GM12878 (cell line): Measurements from ENCODE around the gene ZNF407. TPM values are rescaled to one million over a fixed set of nuclear protein-coding genes. Genes with fewer than 3 reads are reported as not detected.
A peak's percentile ranks its signal among the peaks of the same experiment; 100 is the strongest.

ENCODE experiments used
- ATAC-seq: fragments of 200-7000 bp; cut with Tn5 transposase; 3 replicates; pipeline ENCODE4 v1.9.1; 2020; ENCODE audit warnings: mild to moderate bottlenecking, moderate library complexity
- BruUV-seq: library from RNA; stranded (reverse); fragments of 400-500 nt; replicated peaks from 2 replicates; lab custom pipeline; 2021; lab: Mats Ljungman, UMichigan
- CTCF ChIA-PET: fragments of 300-600 bp; sonication (Branson Sonifier 250); formaldehyde crosslinking; extraction: SDS; loops from one replicate; lab custom pipeline; 2021; ENCODE audit warnings: inconsistent platforms; lab: Yijun Ruan, JAX
- POLR2A ChIA-PET: fragments of 350-600 bp; formaldehyde crosslinking; extraction: SDS; loops from one replicate; lab custom pipeline; 2021; ENCODE audit warnings: inconsistent platforms; lab: Charles Lee
- RAD21 ChIA-PET: fragments of 300-600 bp; sonication (Branson Sonifier 250); formaldehyde crosslinking; loops from one replicate; lab custom pipeline; 2023; ENCODE audit warnings: antibody characterized with exemption; ENCODE audit not compliant: unreplicated experiment; lab: Charles Lee
- SMC1A ChIA-PET: fragments of 300-600 bp; sonication (Branson Sonifier 250); formaldehyde crosslinking; loops from one replicate; lab custom pipeline; 2023; ENCODE audit not compliant: unreplicated experiment, uncharacterized antibody; lab: Charles Lee
- DNase-seq: peaks from one replicate; pipeline ENCODE4 v3.0.0-alpha.2; 2011; ENCODE audit warnings: low read depth, low spot score
- FAIRE-seq: peaks from 3 replicates; lab custom pipeline; 2011; peaks lifted over from hg19 to GRCh38; lab: Jason Lieb, UNC
- H2AFZ ChIP-seq: 2 replicates; pipeline ENCODE4 v1.6.0; 2011; ENCODE audit warnings: low read depth, low read length, control low read depth; ENCODE audit not compliant: control insufficient read depth
- H3K27ac ChIP-seq: 2 replicates; pipeline ENCODE4 v1.5.1; 2011; ENCODE audit warnings: control low read depth; ENCODE audit not compliant: control insufficient read depth, insufficient read depth
- H3K27me3 ChIP-seq, 2 experiments: replicated peaks in 1 of 2; 2 replicates each; pipeline versions ENCODE4 v1.6.0 to v1.6.1; 2011; ENCODE audit warnings: low read length in 1 of 2; ENCODE audit not compliant: control insufficient read depth in 2 of 2, insufficient read depth in 2 of 2
- H3K36me3 ChIP-seq, 2 experiments: 2 replicates each; pipeline ENCODE4 v1.5.1; 2011; ENCODE audit warnings: low read length in 1 of 2; ENCODE audit not compliant: control insufficient read depth in 2 of 2, insufficient read depth in 2 of 2
- H3K4me1 ChIP-seq: 2 replicates; pipeline ENCODE4 v1.6.1; 2011; ENCODE audit warnings: mild to moderate bottlenecking, low read length, moderate library complexity, mixed read lengths; ENCODE audit not compliant: control insufficient read depth, insufficient read depth
- H3K4me2 ChIP-seq: 2 replicates; pipeline ENCODE4 v1.6.0; 2011; ENCODE audit warnings: control low read depth; ENCODE audit not compliant: control insufficient read depth, insufficient read depth
- H3K4me3 ChIP-seq: fragments of 200-600 bp; sonication (generic); 2 replicates; pipeline ENCODE4 v1.5.1; 2016
- H3K79me2 ChIP-seq: 2 replicates; pipeline ENCODE4 v1.6.0; 2011; ENCODE audit warnings: low read length; ENCODE audit not compliant: control insufficient read depth, insufficient read depth
- H3K9ac ChIP-seq: 2 replicates; pipeline ENCODE4 v1.8.0; 2011; ENCODE audit warnings: low read length, control low read depth, mixed read lengths; ENCODE audit not compliant: control insufficient read depth, insufficient read depth
- H3K9me3 ChIP-seq: replicated peaks from 3 replicates; pipeline ENCODE4 v1.5.1; 2011; ENCODE audit warnings: mild to moderate bottlenecking, low read length; ENCODE audit not compliant: control insufficient read depth, insufficient read depth
- H4K20me1 ChIP-seq: 2 replicates; pipeline ENCODE4 v1.6.0; 2011; ENCODE audit not compliant: control insufficient read depth, insufficient read depth
- CEBPB ChIP-seq, 2 experiments: fragments of 150-350 bp in 1 of 2; IDR thresholded peaks; 2 replicates each; pipeline ENCODE4 v1.6.1; 2012 to 2014; ENCODE audit warnings: low read depth in 2 of 2, low read length in 2 of 2, borderline replicate concordance in 1 of 2, inconsistent platforms in 1 of 2
- CEBPZ ChIP-seq: fragments of 150-350 bp; IDR thresholded peaks from 2 replicates; pipeline ENCODE4 v1.6.1; 2016; ENCODE audit warnings: low read depth, low read length
- CHD2 ChIP-seq: IDR thresholded peaks from 2 replicates; pipeline ENCODE4 v1.6.1; 2011; ENCODE audit warnings: low read depth, low read length, improper control_type of control experiment, borderline replicate concordance
- CHD4 ChIP-seq: fragments of 200-600 bp; sonication (generic); IDR thresholded peaks from 2 replicates; pipeline ENCODE4 v1.6.1; 2016; ENCODE audit warnings: mild to moderate bottlenecking
- ETV6 ChIP-seq, 2 experiments: fragments of 450-650 bp in 1 of 2; IDR thresholded peaks in 1 of 2; conservative IDR thresholded peaks in 1 of 2; 2 replicates each; pipeline ENCODE4 v1.6.1; 2014; ENCODE audit warnings: antibody characterized with exemption in 1 of 2, borderline replicate concordance in 1 of 2, low read depth in 1 of 2, mild to moderate bottlenecking in 1 of 2, moderate library complexity in 1 of 2
- GATAD2B ChIP-seq: fragments of 450-650 bp; conservative IDR thresholded peaks from 2 replicates; pipeline ENCODE4 v1.6.1; 2017; ENCODE audit warnings: low read depth, mild to moderate bottlenecking, moderate library complexity
- HDAC2 ChIP-seq: fragments of 200-600 bp; sonication (generic); IDR thresholded peaks from 2 replicates; pipeline ENCODE4 v1.6.1; 2017
- HDAC6 ChIP-seq: fragments of 200-600 bp; sonication (generic); IDR thresholded peaks from one replicate; pipeline ENCODE4 v1.8.0; 2017; ENCODE audit warnings: antibody characterized with exemption; ENCODE audit not compliant: unreplicated experiment
- IKZF2 ChIP-seq, 2 experiments: fragments of 450-650 bp; IDR thresholded peaks; 2 replicates each; pipeline ENCODE4 v1.6.1; 2017; ENCODE audit warnings: mild to moderate bottlenecking in 2 of 2, moderate library complexity in 2 of 2
- MEF2A ChIP-seq: IDR thresholded peaks from 2 replicates; pipeline ENCODE4 v1.6.1; 2011; ENCODE audit warnings: low read depth, mild to moderate bottlenecking, low read length, moderate library complexity; ENCODE audit not compliant: insufficient read depth
- PAX5 ChIP-seq: IDR thresholded peaks from 2 replicates; pipeline ENCODE4 v1.6.1; 2011; ENCODE audit warnings: low read depth, low read length, borderline replicate concordance
- PKNOX1 ChIP-seq: fragments of 450-650 bp; IDR thresholded peaks from 2 replicates; pipeline ENCODE4 v1.6.1; 2016; ENCODE audit warnings: mild to moderate bottlenecking
- RAD21 ChIP-seq: IDR thresholded peaks from 2 replicates; pipeline ENCODE4 v1.6.1; 2011; ENCODE audit warnings: mild to moderate bottlenecking, low read depth, low read length, moderate library complexity; ENCODE audit not compliant: insufficient read depth
- SMC3 ChIP-seq: IDR thresholded peaks from 2 replicates; pipeline ENCODE4 v1.6.1; 2011; ENCODE audit warnings: low read length, improper control_type of control experiment, borderline replicate concordance
- SP1 ChIP-seq: IDR thresholded peaks from one replicate; pipeline ENCODE4 v1.6.1; 2011; ENCODE audit warnings: low read depth, low read length
- USF1 ChIP-seq: IDR thresholded peaks from 2 replicates; pipeline ENCODE4 v1.6.1; 2011; ENCODE audit warnings: borderline replicate concordance, low read depth, mild to moderate bottlenecking, moderate library complexity, mixed read lengths, low read length; ENCODE audit not compliant: insufficient read depth; ENCODE audit errors: extremely low read length
- WGBS: methylation state at CpG from one replicate; pipeline ENCODE4 v1.1.6; 2016; ENCODE audit warnings: low lambda C conversion rate; ENCODE audit not compliant: insufficient replicate concordance, insufficient coverage; ENCODE audit errors: missing lambda C conversion rate; 5-methylcytosine and 5-hydroxymethylcytosine counted together
- in situ Hi-C: fragments of 300-500 bp; cut with MboI; formaldehyde crosslinking; loops from 9 replicates; pipeline ENCODE4 v1.14.3; 2018; ENCODE audit warnings: mixed read lengths
- intact Hi-C: fragments of 100-400 bp; cut with micrococcal nuclease; formaldehyde crosslinking; loops from one replicate; pipeline ENCODE4 v1.14.2; 2022; ENCODE audit not compliant: unreplicated experiment
- polyA plus RNA-seq, 11 experiments: library from polyadenylated mRNA; depleted of rRNA in 4 of 11; unstranded in 6 of 11; stranded (reverse) in 5 of 11; fragments of >200 nt; fragmentation: Nextera tagmentation in 4 of 11; fragmentation: Illumina TruSeq in 1 of 11; extraction: Ambion mirVana in 4 of 11; extraction: Trizol in 1 of 11; gene quantifications; 1 replicate in 1 of 11; 2 replicates in 10 of 11; pipeline versions ENCODE4 v1.2.1 to v1.2.3, GENCODE V29; 2011 to 2016; ENCODE audit warnings: inconsistent platforms in 2 of 11, missing spikeins in 2 of 11, low read depth in 1 of 11
- total RNA-seq, 4 experiments: library from RNA; depleted of rRNA in 3 of 4; stranded (reverse); fragments of >200 nt in 3 of 4; fragmentation: Illumina TruSeq in 1 of 4; extraction: Trizol in 1 of 4; gene quantifications; 2 replicates each; pipeline versions ENCODE4 v1.2.1 to v1.2.3, GENCODE V29; 2013 to 2021

ZNF407 gene
- total and polyA plus RNA-seq, 10 of the 15 experiments (the other 5 are each of a cell fraction or from before 2014, with no cell fraction given) = 0.69 to 11.6 (median 5.3) TPM

GRCh38 chr18:74652392-74652988 is 54.8 kb downstream of the ZNF407 start:
- FAIRE-seq = peak; percentile 71
- SMC1A ChIA-PET = interaction anchor here (0.7 to 3.5 kb wide), 19 partner anchors 9 to 1077 kb away, joined by 3 to 32 read pairs (median 4); partner anchors contain the start of gene TSHZ1
- peak; percentile 78 for TF ChIP-seq RAD21
- no peak for TF ChIP-seq SP1
- no peak for TF ChIP-seq CEBPB (IDR thresholded peaks at IDR 0.05; ENCODE audit: borderline replicate concordance in 1 of 2, low read depth in 2 of 2, low read length in 2 of 2)
- no peak for TF ChIP-seq IKZF2 (IDR thresholded peaks at IDR 0.05)
- TF ChIP-seq HDAC6 = no peak
- TF ChIP-seq SMC3 = peak; percentile 75; the same call in 1 of the 2 replicates
- no peak for TF ChIP-seq PAX5
- no peak for TF ChIP-seq GATAD2B
- TF ChIP-seq HDAC2 = no peak
- TF ChIP-seq PKNOX1 = no peak
- no peak for TF ChIP-seq USF1
- TF ChIP-seq MEF2A = no peak
- TF ChIP-seq CHD4 = no peak
- no peak for TF ChIP-seq CEBPZ
- no peak for TF ChIP-seq ETV6 (conservative IDR thresholded peaks at IDR 0.05 in 1 of 2, IDR thresholded peaks at IDR 0.05 in 1 of 2; ENCODE audit: borderline replicate concordance in 1 of 2, low read depth in 1 of 2)
- no peak for TF ChIP-seq CHD2

More at GRCh38 chr18:74652392-74652988, 54.8 kb downstream of the ZNF407 start:
- H3K36me3 ChIP-seq = no peaks in the 10 kb centered on the region
- H3K4me2 ChIP-seq = no peak overlapping the region
- RAD21 ChIA-PET = interaction anchor here (0.8 to 2.8 kb wide), 13 partner anchors 9 to 827 kb away, joined by 3 to 31 read pairs (median 4); no protein-coding TSS in a partner anchor
- no peaks in the 10 kb centered on the region for H3K9me3 ChIP-seq
- no TSS peak for BruUV-seq
- no peaks in the 10 kb centered on the region for H4K20me1 ChIP-seq
- H3K4me1 ChIP-seq = no peaks in the 10 kb centered on the region
- DNase-seq (no peak), ATAC-seq (peak; percentile 85)
- no peak overlapping the region for H3K27ac ChIP-seq
- H3K79me2 ChIP-seq = no peaks in the 10 kb centered on the region
- H2AFZ ChIP-seq = no peak overlapping the region
- CTCF ChIA-PET = interaction anchor here (0.6 to 3.5 kb wide), 35 partner anchors 8 to 1075 kb away, joined by 3 to 38 read pairs (median 4); no protein-coding TSS in a partner anchor
- WGBS = 11% methylated on average over 4 of the region's 4 CpGs
- H3K9ac ChIP-seq = no peak overlapping the region
- H3K4me3 ChIP-seq = no peak overlapping the region
- in situ Hi-C loops (loop anchor here (25.0 kb wide), 1 partner anchor 310 kb away; no protein-coding TSS in a partner anchor), intact Hi-C loops (loop anchor here (1.0 to 10.0 kb wide), 6 partner anchors 222 to 1692 kb away; partner anchors contain the start of gene TSHZ1)
- POLR2A ChIA-PET = no interaction called here
- H3K27me3 ChIP-seq = no peaks in the 10 kb centered on the region
